NCI-H446 treated with DMSO at 0.1 percent for 48 hours (cell line): ENCODE results near the gene INPP5D.

Source experiments
- DNase-seq: peaks from one replicate; lab custom pipeline; 2025; lab: John Stamatoyannopoulos, UW

Gene INPP5D

DNA sequence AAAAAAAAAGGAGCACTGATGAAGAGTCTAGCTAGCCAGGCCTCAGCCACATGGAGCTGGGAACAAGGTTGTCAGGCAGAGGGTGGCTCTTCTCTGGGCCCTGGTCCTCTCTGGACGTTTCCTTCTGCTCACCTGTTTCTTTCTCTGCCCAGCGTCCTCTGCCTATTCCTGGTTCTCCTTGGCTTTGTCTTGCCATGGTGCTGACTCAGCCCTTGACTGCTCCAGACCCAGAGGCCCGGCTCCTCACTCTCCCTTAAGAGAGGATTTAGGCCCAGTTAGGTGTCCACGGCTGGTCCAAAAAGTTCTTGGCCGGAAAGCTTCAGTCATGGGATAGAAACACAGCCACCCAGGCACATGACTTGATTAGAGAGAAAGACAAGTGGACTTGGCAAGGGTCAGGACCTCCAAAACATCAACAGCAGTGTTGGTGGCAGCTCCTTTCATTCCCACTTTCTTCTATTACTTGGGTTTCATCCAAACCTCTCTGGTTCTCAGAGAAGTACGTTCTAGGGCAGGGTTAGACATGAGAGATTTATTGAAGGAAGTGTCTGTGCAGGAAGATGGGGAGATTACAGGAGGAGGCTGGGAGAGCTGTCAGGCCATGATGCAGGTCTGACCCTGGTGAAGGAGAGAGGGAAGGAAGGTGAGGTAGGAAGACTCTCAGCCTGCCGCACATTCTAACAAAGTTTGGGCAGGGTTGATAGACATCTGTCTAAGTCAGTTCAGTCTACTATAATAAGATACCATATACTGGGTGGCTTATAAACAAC, 176.9 kb downstream of the INPP5D start:
- no peak for DNase-seq

DNA sequence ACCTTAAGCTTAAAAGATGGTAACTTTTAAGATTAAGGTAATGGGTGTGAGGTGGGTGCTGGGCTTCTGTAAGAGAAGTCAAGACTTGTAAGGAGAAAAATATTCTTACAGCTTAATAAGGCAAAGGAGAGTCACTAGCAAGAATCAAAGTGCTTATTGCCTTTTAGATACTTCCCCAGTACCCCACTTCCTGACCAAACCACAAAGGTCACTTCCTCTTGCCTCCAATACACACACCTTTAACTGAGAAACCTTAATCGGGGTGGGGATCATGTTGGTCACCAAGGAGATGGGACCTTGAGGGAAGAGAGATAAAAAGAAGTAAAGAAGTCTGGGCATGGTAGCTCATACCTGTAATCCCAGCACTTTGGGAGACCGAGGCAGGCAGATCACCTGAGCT, 180.8 kb downstream of the INPP5D start:
- DNase-seq, result no peak

DNA sequence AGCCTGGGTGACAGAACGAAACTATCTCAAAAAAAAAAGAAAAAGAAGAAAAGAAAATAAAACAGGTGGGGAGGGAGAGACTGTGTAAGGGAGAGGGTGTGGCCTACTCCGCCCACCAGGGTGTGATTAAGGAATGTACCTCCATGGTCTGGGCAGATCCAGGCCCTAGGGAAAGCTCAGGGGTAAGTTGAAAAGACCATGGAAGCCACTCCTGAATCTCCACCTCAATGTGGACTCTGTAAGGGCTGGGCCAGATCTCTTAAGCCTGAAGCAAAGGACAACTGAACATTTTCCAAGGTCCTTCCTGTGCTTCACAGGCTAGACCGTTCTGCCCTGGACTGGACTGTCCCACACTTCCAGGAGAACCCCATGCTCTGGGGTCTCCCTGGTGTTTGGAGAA, 181.7 kb downstream of the INPP5D start:
- no peak for DNase-seq

GRCh38 chr2:233242231-233242927, 182.2 kb downstream of the INPP5D start:
- no peak for DNase-seq

DNA sequence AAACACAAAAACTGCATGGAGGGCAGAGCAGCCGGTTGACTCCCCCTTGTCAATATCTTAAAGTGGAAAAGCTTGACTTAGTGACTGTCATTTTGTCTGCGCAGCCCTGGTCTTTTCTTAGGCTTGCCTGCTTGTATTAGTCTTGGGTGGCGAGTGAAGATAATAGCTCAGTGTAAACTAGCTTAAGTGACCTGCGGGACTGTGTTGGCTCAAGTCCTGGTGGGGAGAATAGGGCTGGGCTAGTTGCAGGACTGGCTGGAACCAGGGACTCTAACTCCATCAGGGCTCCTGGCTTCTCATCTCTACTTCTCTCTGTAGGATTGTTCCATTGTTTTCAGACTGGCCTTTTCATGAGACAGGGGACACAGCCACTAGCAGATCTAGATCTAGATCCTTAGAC, 183.2 kb downstream of the INPP5D start:
- DNase-seq, result no peak

GRCh38 chr2:233244818-233245217, 184.7 kb downstream of the INPP5D start:
- DNase-seq, result no peak

- no peak for DNase-seq
Observed at GRCh38 chr2:233245406-233245805, 185.3 kb downstream of the INPP5D start.

- no peak for DNase-seq
Observed at GRCh38 chr2:233247116-233247515, 187.0 kb downstream of the INPP5D start.

DNA sequence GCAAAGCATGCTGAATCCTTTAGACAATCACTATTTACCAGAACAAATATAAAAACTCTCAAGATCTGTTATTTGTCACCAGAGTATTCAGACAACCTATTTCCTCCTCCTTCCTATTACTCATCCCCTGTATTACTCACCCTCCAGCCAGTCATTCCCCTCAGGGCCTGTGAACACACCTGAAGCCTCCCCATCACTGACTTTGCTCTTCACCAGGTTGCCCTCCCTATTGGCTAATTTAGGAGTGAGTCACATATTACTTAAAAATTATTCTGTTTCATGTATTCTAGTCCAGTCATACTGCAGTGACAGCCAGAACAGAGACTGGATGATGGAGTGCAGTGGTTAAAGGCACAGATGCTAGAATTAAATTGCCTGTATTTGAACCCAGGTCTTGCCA, 187.6 kb downstream of the INPP5D start:
- DNase-seq, result no peak

DNA sequence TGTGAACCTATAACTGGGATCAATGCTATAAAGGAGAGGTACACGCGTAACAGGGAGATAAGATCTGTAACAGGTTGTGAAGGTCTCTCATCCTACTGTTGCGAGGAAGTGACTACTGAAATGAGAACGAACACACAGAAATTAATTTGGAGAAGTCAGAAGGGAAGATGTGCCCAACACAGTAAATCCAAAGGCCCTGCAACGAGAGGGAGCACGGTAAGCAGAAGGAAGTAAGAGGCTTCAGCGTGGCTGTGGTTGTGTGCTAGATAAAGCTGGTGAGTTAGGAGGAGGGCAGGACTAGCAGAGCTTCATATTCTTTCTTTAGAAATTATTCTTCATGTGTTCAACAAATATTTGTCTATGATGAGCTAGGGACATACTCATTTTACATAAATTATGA, 188.9 kb downstream of the INPP5D start:
- no peak for DNase-seq

- no peak for DNase-seq
Observed at GRCh38 chr2:233250568-233250967, 190.4 kb downstream of the INPP5D start.

DNA sequence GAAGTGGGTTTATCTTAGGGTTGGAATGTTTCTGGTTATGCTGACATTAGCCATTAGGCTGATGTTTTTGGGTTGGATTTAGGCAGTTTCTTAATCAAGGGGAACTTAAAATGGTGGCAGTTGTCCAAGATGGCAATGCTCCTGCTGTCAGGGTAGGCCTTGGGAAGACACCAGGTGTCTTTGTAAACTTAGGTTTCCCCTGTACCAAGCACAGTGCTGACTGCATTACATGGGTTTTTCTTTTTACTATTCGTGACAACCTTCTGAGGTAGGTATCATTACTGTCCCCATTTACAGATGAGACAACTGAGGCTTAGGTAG, 190.8 kb downstream of the INPP5D start:
- DNase-seq, result no peak

DNA sequence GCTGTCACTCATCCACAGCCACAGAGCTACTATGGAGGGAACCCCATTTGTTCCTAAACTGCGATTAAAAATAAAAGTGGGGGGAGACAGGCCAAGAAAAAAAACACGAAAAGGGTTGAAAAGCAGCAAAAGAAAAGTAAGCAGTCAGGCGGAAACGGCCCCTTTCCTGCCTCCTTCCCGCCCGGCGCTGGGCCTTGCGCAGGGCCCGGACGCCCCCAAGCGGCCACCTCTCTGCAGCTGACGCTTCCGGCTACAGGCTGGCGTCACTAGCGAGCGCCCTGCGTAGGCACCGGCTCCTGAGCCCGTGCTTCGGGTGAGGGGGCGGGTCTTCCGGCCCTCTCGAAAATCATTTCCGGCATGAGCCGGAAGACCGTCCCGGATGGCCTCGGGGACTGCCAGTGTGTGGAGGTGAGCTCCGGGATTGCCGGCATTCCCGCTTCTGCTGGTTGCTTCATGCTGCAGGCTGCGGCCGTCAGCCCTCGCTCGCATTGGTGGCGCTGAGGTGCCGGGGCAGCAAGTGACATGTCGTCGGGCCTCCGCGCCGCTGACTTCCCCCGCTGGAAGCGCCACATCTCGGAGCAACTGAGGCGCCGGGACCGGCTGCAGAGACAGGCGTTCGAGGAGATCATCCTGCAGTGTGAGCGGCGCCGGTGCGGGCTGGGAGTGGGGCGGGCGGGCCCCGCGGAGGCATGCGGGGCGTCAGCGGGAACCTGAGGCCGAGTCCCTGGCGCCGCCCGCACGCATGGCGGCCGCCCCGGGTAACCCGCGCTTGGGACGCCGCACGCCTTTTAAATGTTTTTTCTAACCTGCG, 191.4 kb downstream of the INPP5D start, which contains the start of gene ATG16L1:
Gene ATG16L1, plus strand, starts transcription at position 368 of the 811 bp plus-strand sequence. Its CDS starts 155 bp downstream, at position 523.
- DNase-seq, result peak; percentile 88

DNA sequence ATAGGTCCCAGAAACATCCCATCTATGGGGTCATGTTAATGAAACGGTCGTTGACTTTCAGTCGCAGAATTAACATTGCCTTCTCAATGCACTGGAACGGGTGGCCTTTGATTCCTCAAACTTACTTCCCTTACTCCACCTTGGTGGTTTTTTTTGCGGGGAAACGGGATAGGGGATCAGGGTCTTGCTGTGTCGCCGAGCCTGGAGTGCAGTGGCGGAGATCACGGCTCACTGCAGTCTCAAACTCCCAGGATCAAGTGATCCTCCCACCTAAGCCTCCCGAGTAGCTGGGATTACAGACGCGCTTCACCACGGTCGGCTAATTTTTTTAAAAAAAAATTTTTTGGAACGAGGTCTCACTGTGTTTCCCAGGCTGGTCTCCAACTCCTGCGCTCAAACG, 192.1 kb downstream of the INPP5D start:
- no peak for DNase-seq

- DNase-seq, result no peak
Observed at GRCh38 chr2:233255151-233255550, 195.0 kb downstream of the INPP5D start.

GRCh38 chr2:233256048-233256447, 195.9 kb downstream of the INPP5D start:
- no peak for DNase-seq
